B cell (primary cell): ENCODE results near the gene UBE2B. TPM values are rescaled to one million over a fixed set of nuclear protein-coding genes. Genes with fewer than 3 reads are reported as not detected.

Experiments
- ATAC-seq: fragments of 200-7000 bp; cut with Tn5 transposase; one replicate; pipeline ENCODE4 v1.10.0; 2021; ENCODE audit warnings: low read depth, mild to moderate bottlenecking, moderate number of reproducible peaks, moderate library complexity
- CTCF ChIA-PET: fragments of 350-600 bp; sonication (Branson Sonifier 250); formaldehyde crosslinking; loops from one replicate; lab custom pipeline; 2021; ENCODE audit warnings: antibody characterized with exemption, inconsistent platforms; lab: Charles Lee
- POLR2A ChIA-PET: fragments of 350-600 bp; sonication (Branson Sonifier 250); formaldehyde crosslinking; loops from one replicate; lab custom pipeline; 2021; ENCODE audit warnings: antibody characterized with exemption; lab: Charles Lee
- DNase-seq: peaks from one replicate; pipeline ENCODE4 v3.0.0; 2013
- H2AFZ ChIP-seq: 2 replicates; pipeline ENCODE4 v1.6.1; 2012; ENCODE audit warnings: mild to moderate bottlenecking, low read depth, low read length; ENCODE audit not compliant: insufficient read depth, poor library complexity, severe bottlenecking
- H3K27ac ChIP-seq, 2 donors: 1 replicate in 1 of 2; 2 replicates in 1 of 2; pipeline ENCODE4 v1.5.1; 2012 to 2013; ENCODE audit warnings: low read length in 2 of 2, mild to moderate bottlenecking in 2 of 2, moderate library complexity in 1 of 2
- H3K27me3 ChIP-seq, 4 experiments: fragments of 200-600 bp in 1 of 4; sonication (generic) in 1 of 4; replicated peaks in 1 of 4; 1 replicate in 2 of 4; 2 replicates in 2 of 4; pipeline versions ENCODE4 v1.6.1 to v1.7.0; 2013 to 2016; ENCODE audit warnings: low read length in 3 of 4, mild to moderate bottlenecking in 2 of 4, mixed read lengths in 1 of 4, moderate library complexity in 1 of 4; ENCODE audit not compliant: insufficient read depth in 4 of 4, control insufficient read depth in 3 of 4; ENCODE audit errors: control extremely low read depth in 1 of 4
- H3K36me3 ChIP-seq, 2 experiments: replicated peaks in 1 of 2; 1 replicate in 1 of 2; 2 replicates in 1 of 2; pipeline versions ENCODE4 v1.6.1 to v1.7.1; 2013; ENCODE audit warnings: low read length in 1 of 2; ENCODE audit not compliant: insufficient read depth in 2 of 2, control insufficient read depth in 1 of 2; ENCODE audit errors: control extremely low read depth in 1 of 2, extremely low read depth in 1 of 2
- H3K4me1 ChIP-seq, 2 donors: fragments of 200-600 bp in 1 of 2; sonication (generic) in 1 of 2; 1 replicate in 1 of 2; 2 replicates in 1 of 2; pipeline versions ENCODE4 v1.5.1 to v1.6.1; 2013 to 2017; ENCODE audit warnings: low read length in 2 of 2; ENCODE audit not compliant: control insufficient read depth in 2 of 2, insufficient read depth in 2 of 2
- H3K4me2 ChIP-seq: replicated peaks from 2 replicates; pipeline ENCODE3; 2012; ENCODE audit warnings: mild to moderate bottlenecking, low read depth, low read length; ENCODE audit not compliant: poor library complexity, severe bottlenecking
- H3K4me3 ChIP-seq, 5 experiments: fragments of 200-600 bp in 1 of 5; sonication (generic) in 1 of 5; 1 replicate in 3 of 5; 2 replicates in 2 of 5; pipeline versions ENCODE4 v1.5.1 to v1.7.0; 2011 to 2016; ENCODE audit warnings: low read length in 4 of 5, mild to moderate bottlenecking in 4 of 5, low read depth in 2 of 5, control low read depth in 1 of 5, moderate library complexity in 1 of 5; ENCODE audit not compliant: insufficient read depth in 1 of 5; ENCODE audit errors: control extremely low read depth in 1 of 5, extremely low read depth in 1 of 5
- H3K79me2 ChIP-seq: fragments of 200-600 bp; sonication (generic); one replicate; pipeline ENCODE4 v1.6.0; 2016; ENCODE audit warnings: low read length; ENCODE audit not compliant: control insufficient read depth, insufficient read depth
- H3K9ac ChIP-seq: fragments of 200-600 bp; sonication (generic); 2 replicates; pipeline ENCODE4 v1.6.1; 2017; ENCODE audit warnings: mild to moderate bottlenecking, low read length, moderate library complexity
- H3K9me3 ChIP-seq, 3 donors: one replicate each; pipeline versions ENCODE4 v1.6.1 to v1.7.1; 2013; ENCODE audit warnings: low read length in 2 of 3; ENCODE audit not compliant: control insufficient read depth in 2 of 3, insufficient read depth in 1 of 3; ENCODE audit errors: control extremely low read depth in 1 of 3
- H4K20me1 ChIP-seq: 2 replicates; pipeline ENCODE4 v1.6.0; 2012; ENCODE audit warnings: mild to moderate bottlenecking, low read length; ENCODE audit not compliant: insufficient read depth, control insufficient read depth, poor library complexity, severe bottlenecking
- H3K27ac Mint-ChIP-seq: one replicate; pipeline ENCODE4 v1.8.0; 2021; ENCODE audit warnings: mixed read lengths
- H3K27me3 Mint-ChIP-seq: one replicate; pipeline ENCODE4 v1.8.0; 2021; ENCODE audit warnings: mixed read lengths
- H3K4me1 Mint-ChIP-seq: one replicate; pipeline ENCODE4 v1.8.0; 2021; ENCODE audit warnings: mixed read lengths
- H3K4me3 Mint-ChIP-seq: one replicate; pipeline ENCODE4 v1.8.0; 2021; ENCODE audit warnings: mixed read lengths
- H3K9me3 Mint-ChIP-seq: one replicate; pipeline ENCODE4 v1.8.0; 2022; ENCODE audit warnings: mixed read lengths; ENCODE audit not compliant: insufficient read depth
- EZH2 ChIP-seq: IDR thresholded peaks from 2 replicates; pipeline ENCODE4 v1.6.1; 2012; ENCODE audit warnings: borderline replicate concordance, low read depth, mild to moderate bottlenecking, moderate library complexity, low read length; ENCODE audit not compliant: insufficient read depth, poor library complexity, severe bottlenecking
- WGBS: methylation state at CpG from one replicate; pipeline ENCODE4 v1.1.5; 2013; ENCODE audit warnings: missing lambda C conversion rate; ENCODE audit not compliant: insufficient coverage; 5-methylcytosine and 5-hydroxymethylcytosine counted together
- intact Hi-C: fragments of 100-400 bp; cut with micrococcal nuclease; formaldehyde crosslinking; loops from one replicate; pipeline ENCODE4 v1.10.0; 2022
- polyA plus RNA-seq: library from polyadenylated mRNA; depleted of rRNA; stranded (reverse); fragments of >200 nt; gene quantifications from 2 replicates; pipeline ENCODE4 v1.2.3, GENCODE V29; 2012
- total RNA-seq, 2 donors: library from RNA; stranded (reverse); fragments of 120-200 nt in 1 of 2; gene quantifications; 1 replicate in 1 of 2; 2 replicates in 1 of 2; pipeline versions ENCODE4 v1.2.3 to v1.2.4, GENCODE V29; 2013 to 2022
- TF ChIP-seq, protein P1 (sequence below): fragments of 200-600 bp; IDR thresholded peaks from one replicate; pipeline ENCODE4 v1.8.0; 2022; ENCODE audit warnings: antibody characterized with exemption, mild to moderate bottlenecking

UBE2B gene
- total and polyA plus RNA-seq, 2 donors (not counting 1 experiment from before 2014, with no cell fraction given), result 23.0 to 106 TPM

DNA sequence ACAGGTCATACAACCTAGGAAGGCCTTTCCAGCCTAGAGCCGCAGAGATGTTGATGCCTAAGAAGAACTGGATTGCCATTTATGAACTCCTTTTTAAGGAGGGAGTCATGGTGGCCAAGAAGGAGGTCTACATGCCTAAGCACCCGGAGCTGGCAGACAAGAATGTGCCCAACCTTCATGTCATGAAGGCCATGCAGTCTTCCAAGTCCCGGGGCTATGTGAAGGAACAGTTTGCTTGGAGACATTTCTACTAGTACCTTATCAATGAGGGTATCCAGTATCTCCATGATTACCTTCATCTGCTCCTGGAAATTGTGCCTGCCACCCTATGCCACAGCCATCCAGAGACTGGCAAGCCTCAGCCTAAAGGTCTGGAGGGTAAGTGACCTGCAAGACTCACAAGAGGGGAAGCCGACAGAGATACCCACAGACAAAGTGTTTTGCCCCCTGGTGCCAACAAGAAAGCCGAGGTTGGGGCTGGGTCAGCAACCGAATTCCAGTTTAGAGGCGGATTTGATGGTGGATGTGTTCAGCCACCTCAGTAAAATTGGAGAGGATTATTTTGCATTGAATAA is 51.5 kb downstream of the UBE2B start:
- Histone ChIP-seq H3K9me3 (no peaks in the 10 kb centered on the region), H3K4me1 (no peaks in the 10 kb centered on the region), H2AFZ (no peak overlapping the region), H3K4me2 (no peak overlapping the region), H3K79me2 (no peaks in the 10 kb centered on the region), H3K4me3 (no peak overlapping the region), H3K27ac (no peak overlapping the region), H4K20me1 (no peaks in the 10 kb centered on the region), H3K36me3 (no peaks in the 10 kb centered on the region), H3K27me3 (no peaks in the 10 kb centered on the region), H3K9ac (no peak overlapping the region)
- no peak for ATAC-seq
- DNase-seq, result no peak
- H3K4me1 Mint-ChIP-seq, result no peaks in the 10 kb centered on the region
- H3K27me3 Mint-ChIP-seq, result no peaks in the 10 kb centered on the region
- H3K27ac Mint-ChIP-seq, result no peak overlapping the region
- no peak overlapping the region for H3K4me3 Mint-ChIP-seq
- CTCF ChIA-PET, result no interaction called here
- TF ChIP-seq EZH2, result no peak
- TF ChIP-seq, protein P1, sequence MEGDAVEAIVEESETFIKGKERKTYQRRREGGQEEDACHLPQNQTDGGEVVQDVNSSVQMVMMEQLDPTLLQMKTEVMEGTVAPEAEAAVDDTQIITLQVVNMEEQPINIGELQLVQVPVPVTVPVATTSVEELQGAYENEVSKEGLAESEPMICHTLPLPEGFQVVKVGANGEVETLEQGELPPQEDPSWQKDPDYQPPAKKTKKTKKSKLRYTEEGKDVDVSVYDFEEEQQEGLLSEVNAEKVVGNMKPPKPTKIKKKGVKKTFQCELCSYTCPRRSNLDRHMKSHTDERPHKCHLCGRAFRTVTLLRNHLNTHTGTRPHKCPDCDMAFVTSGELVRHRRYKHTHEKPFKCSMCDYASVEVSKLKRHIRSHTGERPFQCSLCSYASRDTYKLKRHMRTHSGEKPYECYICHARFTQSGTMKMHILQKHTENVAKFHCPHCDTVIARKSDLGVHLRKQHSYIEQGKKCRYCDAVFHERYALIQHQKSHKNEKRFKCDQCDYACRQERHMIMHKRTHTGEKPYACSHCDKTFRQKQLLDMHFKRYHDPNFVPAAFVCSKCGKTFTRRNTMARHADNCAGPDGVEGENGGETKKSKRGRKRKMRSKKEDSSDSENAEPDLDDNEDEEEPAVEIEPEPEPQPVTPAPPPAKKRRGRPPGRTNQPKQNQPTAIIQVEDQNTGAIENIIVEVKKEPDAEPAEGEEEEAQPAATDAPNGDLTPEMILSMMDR, result no peak
- 100% methylated on average over 1 of the region's 7 CpGs for WGBS
- H3K9me3 Mint-ChIP-seq, result no peaks in the 10 kb centered on the region
- POLR2A ChIA-PET, result no interaction called here
- intact Hi-C loops, result no loop called here

DNA sequence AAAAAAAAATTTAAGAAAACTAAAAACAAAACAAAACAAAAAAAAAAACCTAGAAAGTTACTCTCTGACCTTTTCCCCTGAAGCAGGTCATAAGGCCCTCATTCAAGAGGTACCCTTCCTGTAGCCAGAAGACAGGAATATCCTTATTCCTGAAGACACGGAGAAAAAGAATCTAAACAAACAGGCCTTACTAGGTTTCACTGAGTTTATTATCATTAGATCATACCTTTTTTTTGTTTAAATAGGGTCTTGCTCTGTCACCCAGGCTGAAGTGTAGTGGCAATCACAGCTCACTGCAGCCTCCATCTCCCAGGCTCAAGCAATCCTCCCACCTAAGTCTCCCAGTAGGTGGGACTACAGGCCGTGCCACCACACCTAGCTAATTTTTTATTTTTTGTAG is 52.0 kb downstream of the UBE2B start:
- no peak overlapping the region for H2AFZ ChIP-seq
- no peak overlapping the region for H3K4me2 ChIP-seq
- H3K36me3 ChIP-seq, result no peaks in the 10 kb centered on the region
- WGBS, result no CpG with 5 or more reads among the region's 2 CpGs
- no peaks in the 10 kb centered on the region for H3K4me1 ChIP-seq
- intact Hi-C loops, result no loop called here
- H3K4me3 ChIP-seq, result no peak overlapping the region
- H3K79me2 ChIP-seq, result no peaks in the 10 kb centered on the region
- H3K27ac ChIP-seq, result no peak overlapping the region
- H3K4me1 Mint-ChIP-seq, result no peaks in the 10 kb centered on the region
- no peaks in the 10 kb centered on the region for H4K20me1 ChIP-seq
- no peak overlapping the region for H3K4me3 Mint-ChIP-seq
- POLR2A ChIA-PET, result no interaction called here
- TF ChIP-seq, protein P1, result no peak
- no peak for TF ChIP-seq EZH2
- H3K9me3 ChIP-seq, result no peaks in the 10 kb centered on the region
- ATAC-seq (no peak), DNase-seq (no peak)
- H3K9ac ChIP-seq, result no peak overlapping the region
- no peaks in the 10 kb centered on the region for H3K27me3 ChIP-seq
- H3K27ac Mint-ChIP-seq, result no peak overlapping the region
- H3K27me3 Mint-ChIP-seq, result no peaks in the 10 kb centered on the region
- CTCF ChIA-PET, result no interaction called here
- no peaks in the 10 kb centered on the region for H3K9me3 Mint-ChIP-seq
